GM12801 (cell line): ENCODE measurements around the gene ZKSCAN4.

ENCODE experiments used
- TF ChIP-seq, protein P1 (sequence below): IDR thresholded peaks from one replicate; pipeline ENCODE4 v1.5.1; 2011; ENCODE audit warnings: control low read depth; ENCODE audit not compliant: insufficient read length; ENCODE audit errors: extremely low read depth

Gene ZKSCAN4

DNA sequence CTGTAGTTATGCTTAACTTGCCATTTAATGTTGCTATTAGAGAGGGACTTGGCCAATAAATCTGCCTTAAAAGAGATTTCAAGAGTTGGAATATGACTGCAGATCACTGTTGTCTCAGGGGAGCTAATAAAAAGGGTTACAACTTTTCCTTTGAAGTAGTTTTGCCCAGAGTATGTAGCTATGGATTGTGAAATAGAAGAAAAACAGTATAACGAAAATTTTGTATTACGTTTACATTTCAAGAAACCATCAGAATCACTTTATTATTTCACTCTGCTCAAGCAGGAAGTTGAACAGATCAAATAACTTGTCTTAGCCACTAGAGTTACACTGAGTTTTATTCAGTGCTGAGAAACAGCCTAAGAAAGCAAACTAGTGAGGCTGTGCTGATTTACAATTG, 11.9 kb upstream of the ZKSCAN4 start:
- TF ChIP-seq, protein P1, sequence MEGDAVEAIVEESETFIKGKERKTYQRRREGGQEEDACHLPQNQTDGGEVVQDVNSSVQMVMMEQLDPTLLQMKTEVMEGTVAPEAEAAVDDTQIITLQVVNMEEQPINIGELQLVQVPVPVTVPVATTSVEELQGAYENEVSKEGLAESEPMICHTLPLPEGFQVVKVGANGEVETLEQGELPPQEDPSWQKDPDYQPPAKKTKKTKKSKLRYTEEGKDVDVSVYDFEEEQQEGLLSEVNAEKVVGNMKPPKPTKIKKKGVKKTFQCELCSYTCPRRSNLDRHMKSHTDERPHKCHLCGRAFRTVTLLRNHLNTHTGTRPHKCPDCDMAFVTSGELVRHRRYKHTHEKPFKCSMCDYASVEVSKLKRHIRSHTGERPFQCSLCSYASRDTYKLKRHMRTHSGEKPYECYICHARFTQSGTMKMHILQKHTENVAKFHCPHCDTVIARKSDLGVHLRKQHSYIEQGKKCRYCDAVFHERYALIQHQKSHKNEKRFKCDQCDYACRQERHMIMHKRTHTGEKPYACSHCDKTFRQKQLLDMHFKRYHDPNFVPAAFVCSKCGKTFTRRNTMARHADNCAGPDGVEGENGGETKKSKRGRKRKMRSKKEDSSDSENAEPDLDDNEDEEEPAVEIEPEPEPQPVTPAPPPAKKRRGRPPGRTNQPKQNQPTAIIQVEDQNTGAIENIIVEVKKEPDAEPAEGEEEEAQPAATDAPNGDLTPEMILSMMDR: no peak

- TF ChIP-seq, protein P1: no peak
Measured at GRCh38 chr6:28258877-28259777, 7.1 kb upstream of the ZKSCAN4 start, which contains the start of gene NKAPL. TSS of gene NKAPL (plus strand) at chr6:28259297. CDS start at chr6:28259372, 75 bp downstream.

DNA sequence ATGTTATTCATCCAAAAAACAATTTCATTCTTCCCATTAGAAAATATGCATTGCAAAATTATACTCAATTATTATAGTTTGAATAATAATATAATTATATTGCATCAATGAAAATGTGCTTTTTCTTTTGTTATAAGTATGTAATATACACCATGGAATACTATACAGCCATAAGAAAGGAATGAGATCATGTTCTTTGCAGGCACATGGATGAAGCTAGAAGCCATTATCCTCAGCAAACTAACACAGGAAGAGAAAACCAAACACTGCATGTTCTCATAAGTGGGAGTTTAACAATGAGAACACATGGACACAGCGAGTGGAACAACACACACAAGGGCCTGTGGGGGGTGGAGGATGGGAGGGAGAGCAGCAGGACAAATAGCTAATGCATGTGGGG, 5.0 kb upstream of the ZKSCAN4 start:
- TF ChIP-seq, protein P1: no peak

DNA sequence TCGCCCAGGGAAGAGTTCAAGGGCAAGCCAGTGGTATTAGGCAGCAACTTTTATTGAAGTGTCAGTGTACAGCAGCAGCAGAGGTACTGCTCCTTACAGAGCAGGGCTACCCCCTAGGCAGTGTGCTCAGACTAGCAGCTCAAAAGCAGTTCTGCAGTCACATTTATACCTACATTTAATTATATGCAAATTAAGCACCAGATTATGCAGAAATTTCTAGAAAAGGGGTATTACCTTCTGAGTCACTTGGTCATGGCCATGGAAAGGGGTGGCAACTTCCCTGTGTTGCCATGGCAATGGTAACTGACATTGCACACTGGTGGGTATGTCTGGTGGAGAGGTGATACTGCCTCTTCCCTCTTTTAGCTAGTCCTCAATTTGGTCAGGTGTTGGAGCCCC, 2.1 kb upstream of the ZKSCAN4 start:
- TF ChIP-seq, protein P1: no peak

DNA sequence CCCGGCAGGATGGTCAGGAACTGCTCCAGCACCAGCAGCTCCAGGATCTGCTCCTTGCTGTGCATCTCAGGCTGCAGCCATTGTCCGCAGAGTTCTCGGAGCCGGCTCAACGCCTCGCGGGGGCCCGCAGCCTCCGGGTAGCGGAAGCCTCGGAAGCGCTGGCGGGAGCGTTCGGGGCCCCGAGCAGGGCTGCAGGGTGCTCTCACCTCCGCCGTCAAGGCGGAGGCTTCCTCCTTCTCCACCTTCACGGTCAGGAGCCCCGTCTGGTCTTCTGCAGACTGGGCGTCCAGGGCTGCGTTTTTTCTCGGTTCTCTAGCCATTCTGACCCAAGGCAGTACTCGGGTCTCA, 434 bp downstream of the ZKSCAN4 start:
- TF ChIP-seq, protein P1: no peak

GRCh38 chr6:28250747-28251146, 1.3 kb downstream of the ZKSCAN4 start:
- TF ChIP-seq, protein P1: no peak

- TF ChIP-seq, protein P1: no peak
Measured at GRCh38 chr6:28248916-28249315, 3.2 kb downstream of the ZKSCAN4 start.
